HEK293 (cell line): Measurements from ENCODE around the gene TRNAU1AP.
"Not testable (repeated sequence)": the region's sequence is repeated elsewhere in the genome, so short reads cannot be mapped to it uniquely, and the experiment has no call there.

Experiments
- CTCF ChIA-PET: fragments of 350-600 bp; formaldehyde crosslinking; extraction: SDS; loops from one replicate; lab custom pipeline; 2021; ENCODE audit warnings: antibody characterized with exemption; lab: Yijun Ruan, JAX
- POLR2A ChIA-PET: fragments of 300-600 bp; formaldehyde crosslinking; extraction: SDS; loops from one replicate; lab custom pipeline; 2020; ENCODE audit warnings: antibody characterized with exemption, inconsistent platforms; lab: Yijun Ruan, JAX
- H3K27ac ChIP-seq: fragments of 200-500 bp; sonication (Bioruptor generic); 2 replicates; pipeline ENCODE4 v1.5.1; 2014; ENCODE audit warnings: low read depth, low read length, control low read depth, inconsistent platforms; ENCODE audit errors: extremely low read depth
- H3K36me3 ChIP-seq, 2 experiments: fragments of 200-500 bp in 1 of 2; sonication (Bioruptor generic) in 1 of 2; 1 replicate in 1 of 2; 2 replicates in 1 of 2; pipeline ENCODE4 v1.5.1; 2014 to 2017; ENCODE audit warnings: inconsistent platforms in 2 of 2, low read length in 2 of 2; ENCODE audit not compliant: control insufficient read depth in 2 of 2, insufficient read depth in 1 of 2
- H3K4me1 ChIP-seq: fragments of 200-500 bp; sonication (Bioruptor generic); 2 replicates; pipeline ENCODE4 v1.5.1; 2014; ENCODE audit warnings: mild to moderate bottlenecking, low read length, inconsistent platforms; ENCODE audit not compliant: control insufficient read depth, insufficient read depth
- H3K4me3 ChIP-seq: 2 replicates; pipeline ENCODE4 v1.5.1; 2011; ENCODE audit warnings: low read depth, mild to moderate bottlenecking, control low read depth, low read length, moderate library complexity
- H3K9me3 ChIP-seq: fragments of 200-500 bp; sonication (Bioruptor generic); 2 replicates; pipeline ENCODE4 v1.5.1; 2014; ENCODE audit warnings: low read depth, low read length, inconsistent platforms; ENCODE audit not compliant: control insufficient read depth, insufficient read depth
- EGR2 ChIP-seq: fragments of 450-650 bp; formaldehyde crosslinking; IDR thresholded peaks from 2 replicates; pipeline ENCODE4 v1.5.1; 2016; ENCODE audit warnings: low read depth, missing biosample characterization, missing genetic modification characterization
- FEZF1 ChIP-seq: fragments of 450-650 bp; formaldehyde crosslinking; IDR thresholded peaks from 2 replicates; pipeline ENCODE4 v1.5.1; 2016; ENCODE audit warnings: missing biosample characterization, missing genetic modification characterization
- GFI1B ChIP-seq: fragments of 450-650 bp; formaldehyde crosslinking; IDR thresholded peaks from 2 replicates; pipeline ENCODE4 v1.5.1; 2016; ENCODE audit warnings: missing biosample characterization, missing genetic modification characterization
- HOXD13 ChIP-seq: sonication (generic); formaldehyde crosslinking; IDR thresholded peaks from 2 replicates; pipeline ENCODE4 v1.8.0; 2022; ENCODE audit warnings: missing genetic modification reagents, borderline replicate concordance
- IKZF3 ChIP-seq: fragments of 450-650 bp; IDR thresholded peaks from 2 replicates; pipeline ENCODE4 v1.5.0; 2018; ENCODE audit warnings: missing biosample characterization, mild to moderate bottlenecking, missing genetic modification characterization, moderate library complexity
- KLF10 ChIP-seq: fragments of 450-650 bp; IDR thresholded peaks from 2 replicates; pipeline ENCODE4 v1.5.1; 2018; ENCODE audit warnings: missing biosample characterization, mild to moderate bottlenecking, missing genetic modification characterization
- KLF16 ChIP-seq: fragments of 450-650 bp; formaldehyde crosslinking; IDR thresholded peaks from 2 replicates; pipeline ENCODE4 v1.5.1; 2017; ENCODE audit warnings: missing biosample characterization, missing genetic modification characterization
- KLF7 ChIP-seq: fragments of 450-650 bp; formaldehyde crosslinking; IDR thresholded peaks from 2 replicates; pipeline ENCODE4 v1.5.1; 2016; ENCODE audit warnings: missing biosample characterization, missing genetic modification characterization, borderline replicate concordance
- MZF1 ChIP-seq: fragments of 450-650 bp; formaldehyde crosslinking; IDR thresholded peaks from 2 replicates; pipeline ENCODE4 v1.5.1; 2017; ENCODE audit warnings: missing biosample characterization, missing genetic modification characterization, borderline replicate concordance
- SP7 ChIP-seq: fragments of 450-650 bp; formaldehyde crosslinking; IDR thresholded peaks from 2 replicates; pipeline ENCODE4 v1.5.1; 2016; ENCODE audit warnings: missing biosample characterization, missing genetic modification characterization
- ZBTB49 ChIP-seq: fragments of 450-650 bp; formaldehyde crosslinking; IDR thresholded peaks from 2 replicates; pipeline ENCODE4 v1.5.1; 2016; ENCODE audit warnings: missing biosample characterization, missing genetic modification characterization, low read depth
- ZNF10 ChIP-seq: fragments of 450-650 bp; formaldehyde crosslinking; IDR thresholded peaks from 2 replicates; pipeline ENCODE4 v1.5.1; 2017; ENCODE audit warnings: missing biosample characterization, missing genetic modification characterization
- ZNF146 ChIP-seq: fragments of 450-650 bp; formaldehyde crosslinking; IDR thresholded peaks from 2 replicates; pipeline ENCODE4 v1.5.1; 2016; ENCODE audit warnings: missing biosample characterization, missing genetic modification characterization
- ZNF155 ChIP-seq: fragments of 450-650 bp; formaldehyde crosslinking; IDR thresholded peaks from 2 replicates; pipeline ENCODE4 v1.5.1; 2016; ENCODE audit warnings: missing biosample characterization, missing genetic modification characterization
- ZNF169 ChIP-seq: fragments of 450-650 bp; formaldehyde crosslinking; IDR thresholded peaks from 2 replicates; pipeline ENCODE4 v1.5.1; 2016; ENCODE audit warnings: missing biosample characterization, missing genetic modification characterization
- ZNF18 ChIP-seq: fragments of 450-650 bp; formaldehyde crosslinking; IDR thresholded peaks from 2 replicates; pipeline ENCODE4 v1.5.1; 2016; ENCODE audit warnings: missing biosample characterization, missing genetic modification characterization
- ZNF248 ChIP-seq: fragments of 450-650 bp; formaldehyde crosslinking; IDR thresholded peaks from 2 replicates; pipeline ENCODE4 v1.5.1; 2017; ENCODE audit warnings: missing biosample characterization, missing genetic modification characterization
- ZNF292 ChIP-seq: fragments of 450-650 bp; formaldehyde crosslinking; IDR thresholded peaks from 2 replicates; pipeline ENCODE4 v1.5.1; 2016; ENCODE audit warnings: low read depth, missing biosample characterization, missing genetic modification characterization, borderline replicate concordance
- ZNF366 ChIP-seq: fragments of 450-650 bp; formaldehyde crosslinking; conservative IDR thresholded peaks from 2 replicates; pipeline ENCODE4 v1.5.1; 2016; ENCODE audit warnings: missing biosample characterization, missing genetic modification characterization
- ZNF394 ChIP-seq: fragments of 450-650 bp; formaldehyde crosslinking; IDR thresholded peaks from 2 replicates; pipeline ENCODE4 v1.5.1; 2016; ENCODE audit warnings: missing biosample characterization, missing genetic modification characterization, mild to moderate bottlenecking, moderate library complexity, borderline replicate concordance
- ZNF513 ChIP-seq: fragments of 450-650 bp; IDR thresholded peaks from 2 replicates; pipeline ENCODE4 v1.5.1; 2018; ENCODE audit warnings: missing biosample characterization, missing genetic modification characterization
- ZNF596 ChIP-seq: fragments of 450-650 bp; IDR thresholded peaks from 2 replicates; pipeline ENCODE4 v1.5.0; 2018; ENCODE audit warnings: missing biosample characterization, mild to moderate bottlenecking, missing genetic modification characterization, moderate library complexity
- ZNF600 ChIP-seq: fragments of 450-650 bp; formaldehyde crosslinking; IDR thresholded peaks from 2 replicates; pipeline ENCODE4 v1.5.1; 2016; ENCODE audit warnings: missing biosample characterization, missing genetic modification characterization
- ZNF629 ChIP-seq: fragments of 450-650 bp; formaldehyde crosslinking; IDR thresholded peaks from 2 replicates; pipeline ENCODE4 v1.5.1; 2017; ENCODE audit warnings: missing biosample characterization, missing genetic modification characterization
- ZNF747 ChIP-seq: fragments of 450-650 bp; formaldehyde crosslinking; IDR thresholded peaks from 2 replicates; pipeline ENCODE4 v1.5.1; 2016; ENCODE audit warnings: missing biosample characterization, missing genetic modification characterization
- ZNF785 ChIP-seq: fragments of 450-650 bp; formaldehyde crosslinking; IDR thresholded peaks from 2 replicates; pipeline ENCODE4 v1.5.1; 2016; ENCODE audit warnings: missing biosample characterization, missing genetic modification characterization
- ZNF837 ChIP-seq: fragments of 450-650 bp; formaldehyde crosslinking; IDR thresholded peaks from 2 replicates; pipeline ENCODE4 v1.5.1; 2016; ENCODE audit warnings: missing biosample characterization, missing genetic modification characterization
- TF ChIP-seq, protein P1 (sequence below): fragments of 450-650 bp; formaldehyde crosslinking; IDR thresholded peaks from 2 replicates; pipeline ENCODE4 v1.5.1; 2016; ENCODE audit warnings: missing biosample characterization, missing genetic modification characterization

Gene TRNAU1AP

GRCh38 chr1:28594686-28595411, 42.0 kb downstream of the TRNAU1AP start:
- TF ChIP-seq SP7 (tag by site-specific recombination) (peak; percentile 30; the same call in 1 of the 2 replicates), MZF1 (tag by site-specific recombination) (peak; percentile 63; the same call in 1 of the 2 replicates), ZNF629 (peak; percentile 48; the same call in 1 of the 2 replicates)
- TF ChIP-seq, all 188 proteins: peak for 3; not testable (repeated sequence) for 185
- H3K9me3 ChIP-seq, H3K4me1 ChIP-seq, CTCF ChIA-PET, H3K4me3 ChIP-seq, H3K27ac ChIP-seq, H3K36me3 ChIP-seq: not testable (repeated sequence)
- POLR2A ChIA-PET = interaction anchor here (0.7 kb wide), 1 partner anchor 14 kb away, joined by 4 read pairs; no protein-coding TSS in a partner anchor

- no peak overlapping the region for H3K27ac ChIP-seq
- ChIA-PET CTCF (no interaction called here), POLR2A (interaction anchor here (1.9 kb wide), 1 partner anchor 14 kb away, joined by 15 read pairs; no protein-coding TSS in a partner anchor)
- TF ChIP-seq ZNF513 (tag by site-specific recombination) = no peak
- no peak for TF ChIP-seq HOXD13 (CRISPR knock-in tag)
- TF ChIP-seq ZNF292 (tag by site-specific recombination) = no peak
- TF ChIP-seq ZNF394 = no peak
- no peak for TF ChIP-seq ZNF169 (tag by site-specific recombination)
- TF ChIP-seq EGR2 (tag by site-specific recombination) = no peak
- no peak for TF ChIP-seq KLF16 (tag by site-specific recombination)
- no peak for TF ChIP-seq KLF7 (tag by site-specific recombination)
- TF ChIP-seq ZNF10 (tag by site-specific recombination) = peak; percentile 69; the same call in 1 of the 2 replicates
- TF ChIP-seq ZNF366 (tag by site-specific recombination) = no peak
- TF ChIP-seq ZNF747 (tag by site-specific recombination) = no peak
- no peak for TF ChIP-seq ZNF596 (tag by site-specific recombination)
- TF ChIP-seq ZNF248 (tag by site-specific recombination) = no peak
- TF ChIP-seq ZBTB49 = no peak
- no peak for TF ChIP-seq KLF10
- TF ChIP-seq GFI1B (tag by site-specific recombination) = no peak
- TF ChIP-seq, protein P1, sequence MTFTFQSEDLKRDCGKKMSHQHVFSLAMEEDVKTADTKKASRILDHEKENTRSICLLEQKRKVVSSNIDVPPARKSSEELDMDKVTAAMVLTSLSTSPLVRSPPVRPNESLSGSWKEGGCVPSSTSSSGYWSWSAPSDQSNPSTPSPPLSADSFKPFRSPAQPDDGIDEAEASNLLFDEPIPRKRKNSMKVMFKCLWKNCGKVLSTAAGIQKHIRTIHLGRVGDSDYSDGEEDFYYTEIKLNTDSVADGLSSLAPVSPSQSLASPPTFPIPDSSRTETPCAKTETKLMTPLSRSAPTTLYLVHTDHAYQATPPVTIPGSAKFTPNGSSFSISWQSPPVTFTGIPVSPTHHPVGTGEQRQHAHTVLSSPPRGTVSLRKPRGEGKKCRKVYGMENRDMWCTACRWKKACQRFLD (tag by site-specific recombination) = no peak
- no peak for TF ChIP-seq ZNF837 (tag by site-specific recombination)
- TF ChIP-seq IKZF3 = peak; percentile 75
- no peak for TF ChIP-seq ZNF785 (tag by site-specific recombination)
- TF ChIP-seq FEZF1 (tag by site-specific recombination) = peak; percentile 82
- TF ChIP-seq ZNF18 (tag by site-specific recombination) = no peak
- peak; percentile 74 for TF ChIP-seq ZNF600 (tag by site-specific recombination)
- no peak for TF ChIP-seq ZNF146 (tag by site-specific recombination)
- no peak for TF ChIP-seq ZNF155 (tag by site-specific recombination)
Observed at GRCh38 chr1:28595412-28596191, 42.7 kb downstream of the TRNAU1AP start.

More at GRCh38 chr1:28595412-28596191, 42.7 kb downstream of the TRNAU1AP start:
- no peak overlapping the region for H3K4me3 ChIP-seq
- no peaks in the 10 kb centered on the region for H3K4me1 ChIP-seq
- no peaks in the 10 kb centered on the region for H3K9me3 ChIP-seq
- H3K36me3 ChIP-seq = peaks cover 0 to 2% of the 10 kb centered on the region in 2 experiments; a peak in 1 of 3 replicates
